NCI-H748 treated with DMSO at 0.1 percent for 48 hours (cell line): Measurements from ENCODE around the gene CDC34.

Experiments used
- DNase-seq: peaks from one replicate; lab custom pipeline; 2025; lab: John Stamatoyannopoulos, UW

CDC34 gene

GRCh38 chr19:542173-542866 is 10.8 kb downstream of the CDC34 start:
- no peak for DNase-seq

GRCh38 chr19:543910-544608 is 12.5 kb downstream of the CDC34 start, which contains the start of gene GZMM:
TSS of gene GZMM (plus strand) at chr19:544053. CDS start at chr19:544072, 19 bp downstream.
- DNase-seq = no peak

DNA sequence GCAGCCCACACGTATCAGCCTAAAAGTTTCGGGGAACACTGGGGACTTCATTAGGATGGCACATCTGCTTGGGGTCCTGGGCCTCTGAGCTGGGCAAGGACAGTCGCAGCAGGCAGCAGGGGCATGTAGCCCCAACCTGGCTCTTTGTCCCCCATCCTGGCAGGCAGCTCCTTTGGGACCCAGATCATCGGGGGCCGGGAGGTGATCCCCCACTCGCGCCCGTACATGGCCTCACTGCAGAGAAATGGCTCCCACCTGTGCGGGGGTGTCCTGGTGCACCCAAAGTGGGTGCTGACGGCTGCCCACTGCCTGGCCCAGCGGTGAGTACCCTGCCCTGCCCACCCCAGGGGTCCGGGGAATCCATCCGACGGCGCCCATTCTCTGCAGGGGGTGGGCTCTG is 15.6 kb downstream of the CDC34 start:
- no peak for DNase-seq

GRCh38 chr19:547836-548720 is 16.5 kb downstream of the CDC34 start:
- no peak for DNase-seq

DNA sequence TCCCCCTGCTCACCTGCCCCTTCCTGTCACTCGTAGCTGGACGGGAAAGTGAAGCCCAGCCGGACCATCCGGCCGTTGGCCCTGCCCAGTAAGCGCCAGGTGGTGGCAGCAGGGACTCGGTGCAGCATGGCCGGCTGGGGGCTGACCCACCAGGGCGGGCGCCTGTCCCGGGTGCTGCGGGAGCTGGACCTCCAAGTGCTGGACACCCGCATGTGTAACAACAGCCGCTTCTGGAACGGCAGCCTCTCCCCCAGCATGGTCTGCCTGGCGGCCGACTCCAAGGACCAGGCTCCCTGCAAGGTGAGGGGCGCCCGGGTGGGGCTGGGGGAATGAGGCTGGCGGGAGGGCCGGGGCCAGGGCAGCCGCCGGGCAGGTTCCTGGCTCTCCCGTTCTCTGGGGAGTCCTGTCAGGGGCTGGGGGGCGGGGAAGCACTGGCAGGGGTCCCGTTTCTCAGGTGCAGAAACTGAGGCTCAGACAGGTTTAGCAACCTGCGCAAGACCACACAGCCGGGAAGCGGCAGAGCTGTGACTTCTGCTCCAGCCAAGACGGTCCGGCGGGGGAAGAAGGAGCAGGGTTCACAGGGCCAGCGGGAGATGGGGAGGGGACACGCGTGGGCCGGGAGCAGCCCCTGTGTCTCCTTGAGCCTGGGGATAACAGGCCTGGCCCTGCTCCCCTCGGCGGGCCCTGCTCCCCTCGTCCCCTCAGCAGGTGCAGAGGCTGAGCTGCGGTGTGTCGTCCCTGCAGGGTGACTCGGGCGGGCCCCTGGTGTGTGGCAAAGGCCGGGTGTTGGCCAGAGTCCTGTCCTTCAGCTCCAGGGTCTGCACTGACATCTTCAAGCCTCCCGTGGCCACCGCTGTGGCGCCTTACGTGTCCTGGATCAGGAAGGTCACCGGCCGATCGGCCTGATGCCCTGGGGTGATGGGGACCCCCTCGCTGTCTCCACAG is 17.6 kb downstream of the CDC34 start:
- DNase-seq = no peak

DNA sequence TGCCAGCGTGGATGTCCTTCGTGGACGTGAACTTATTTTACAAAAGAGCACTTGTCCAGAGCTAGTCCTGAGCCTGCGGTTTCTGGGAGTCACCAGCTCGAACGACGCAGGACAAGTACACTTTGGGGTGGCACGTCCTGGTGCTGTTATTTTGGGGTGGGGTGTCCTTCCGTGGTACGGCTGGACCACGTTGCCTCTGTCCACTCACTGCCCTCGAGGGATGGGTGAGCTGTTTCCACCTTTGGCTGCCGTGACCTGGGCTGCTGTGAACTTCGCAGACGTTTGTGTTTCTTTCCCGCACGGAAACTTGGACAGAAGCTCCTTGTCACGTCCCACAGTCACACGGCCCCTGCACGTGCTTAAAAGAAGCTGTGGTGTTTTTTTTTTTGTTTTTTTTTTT is 23.3 kb downstream of the CDC34 start:
- DNase-seq = no peak

DNA sequence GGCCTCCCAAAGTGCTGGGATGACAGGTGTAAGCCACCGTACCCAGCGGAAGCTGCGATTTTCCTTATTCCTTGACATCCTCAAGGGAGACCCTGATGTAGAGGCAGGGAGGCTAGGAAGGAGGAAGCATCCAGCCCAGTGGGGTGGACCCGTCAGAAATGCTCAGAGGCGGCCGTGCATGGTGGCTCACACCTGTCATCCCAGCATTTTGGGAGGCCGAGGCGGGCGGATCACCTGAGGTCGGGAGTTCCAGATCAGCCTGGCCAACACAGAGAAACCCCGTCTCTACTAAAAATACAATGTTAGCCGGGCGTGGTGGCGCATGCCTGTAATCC is 23.9 kb downstream of the CDC34 start:
- DNase-seq = no peak

GRCh38 chr19:556611-557382 is 25.2 kb downstream of the CDC34 start:
- DNase-seq = no peak

DNA sequence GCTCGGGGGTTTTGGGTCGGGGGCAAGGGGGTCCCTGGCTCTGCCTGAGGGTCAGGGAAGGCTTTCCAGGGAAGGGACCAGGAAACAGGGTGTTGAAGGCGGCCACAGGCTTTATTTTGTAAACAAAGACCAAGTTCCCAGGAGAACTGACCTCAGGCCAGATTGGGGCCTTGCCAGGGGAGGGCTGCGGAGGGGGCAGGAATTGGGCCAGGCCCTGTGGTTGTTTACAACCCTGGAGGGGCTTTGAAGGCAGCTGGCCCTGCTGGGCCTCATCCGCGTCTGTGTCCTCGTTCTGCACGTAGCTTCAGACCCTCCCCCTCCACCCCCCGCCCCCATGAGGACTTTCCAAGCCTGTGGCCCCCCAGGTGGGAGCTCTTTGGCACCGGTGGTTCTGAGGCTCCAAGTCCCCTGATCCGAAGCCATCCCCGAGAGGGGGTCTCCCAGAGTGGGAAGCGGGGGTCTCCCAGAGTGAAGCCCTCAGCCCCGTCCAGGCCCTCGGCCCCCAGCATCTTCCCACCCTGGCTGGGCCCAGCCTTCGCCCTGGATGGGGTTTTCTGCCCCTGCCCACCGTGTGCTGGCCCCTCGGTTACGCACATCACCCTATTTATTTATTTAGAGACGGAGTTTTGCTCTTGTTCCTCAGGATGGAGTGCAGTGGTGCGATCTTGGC is 27.3 kb downstream of the CDC34 start:
- DNase-seq = no peak

- no peak for DNase-seq
These were observed 28.6 kb downstream of the CDC34 start for GRCh38 chr19:560121-560520.

DNA sequence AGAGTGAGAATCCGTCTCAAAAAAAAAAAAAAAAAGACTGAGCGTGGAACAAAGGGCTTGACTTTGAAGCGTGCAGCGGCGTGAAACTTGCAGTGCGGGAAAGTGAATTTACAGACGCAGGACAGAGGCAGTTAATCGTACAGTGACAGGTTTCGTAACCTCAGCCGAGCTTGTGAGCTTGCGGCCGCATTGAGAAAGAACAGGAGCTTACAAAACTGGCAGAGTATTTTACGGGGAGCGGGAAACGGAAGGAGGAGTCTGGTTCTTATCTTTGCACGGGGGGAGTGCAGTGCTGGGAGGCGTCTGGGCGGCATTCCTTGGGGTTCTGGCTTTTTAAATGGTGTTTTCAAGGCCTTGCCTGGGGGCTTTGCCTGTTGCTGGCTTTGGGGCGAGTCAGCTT is 34.8 kb downstream of the CDC34 start:
- no peak for DNase-seq

- no peak for DNase-seq
These were observed 35.3 kb downstream of the CDC34 start for GRCh38 chr19:566844-567243.

- no peak for DNase-seq
These were observed 35.8 kb downstream of the CDC34 start for GRCh38 chr19:567296-567900.

DNA sequence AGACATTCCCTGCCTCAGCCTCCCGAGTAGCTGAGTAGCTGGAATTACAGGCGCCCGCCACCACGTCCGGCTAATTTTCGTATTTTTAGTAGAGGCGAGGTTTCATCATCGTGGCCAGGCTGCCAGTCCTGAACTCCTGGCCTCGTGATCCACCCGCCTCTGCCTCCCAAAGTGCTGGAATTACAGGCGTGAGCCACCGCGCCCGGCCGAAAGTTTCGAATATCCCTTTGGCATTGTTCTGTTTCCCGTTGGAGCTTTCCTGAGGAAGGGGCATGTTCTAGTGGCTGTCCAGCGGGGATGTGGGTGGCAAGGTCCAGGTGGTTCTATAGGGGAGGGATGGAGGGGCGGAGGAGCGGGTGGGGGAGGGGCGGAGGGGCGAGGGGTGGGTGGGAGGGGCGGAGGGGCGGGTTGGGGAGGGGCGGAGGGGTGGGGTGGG is 38.7 kb downstream of the CDC34 start:
- DNase-seq = no peak

- peak; percentile 19 for DNase-seq
These were observed 39.5 kb downstream of the CDC34 start for GRCh38 chr19:570937-571565.

GRCh38 chr19:571566-571974 is 40.0 kb downstream of the CDC34 start:
- DNase-seq = peak; percentile 47

GRCh38 chr19:572140-572742 is 40.7 kb downstream of the CDC34 start, which contains the start of gene BSG:
TSS of gene BSG (plus strand) at chr19:572596. CDS start at chr19:572635, 39 bp downstream.
- DNase-seq = peak; percentile 86

GRCh38 chr19:572743-573518 is 41.4 kb downstream of the CDC34 start:
- no peak for DNase-seq
